HepG2 (cell line): ENCODE measurements around the gene RPL36AL. TPM values are rescaled to one million over a fixed set of nuclear protein-coding genes. Genes with fewer than 3 reads are reported as not detected.
A peak's percentile ranks its signal among the peaks of the same experiment; 100 is the strongest.

Source experiments
- BORCS8-MEF2B ChIP-seq: sonication (generic); formaldehyde crosslinking; IDR thresholded peaks from 2 replicates; pipeline ENCODE4 v1.8.0; 2022; ENCODE audit warnings: mild to moderate bottlenecking, missing genetic modification reagents
- EZH2 ChIP-seq: conservative IDR thresholded peaks from 2 replicates; pipeline ENCODE4 v1.6.1; 2012; ENCODE audit warnings: mild to moderate bottlenecking, low read depth, low read length, moderate library complexity
- HDAC2 ChIP-seq: sonication (generic); formaldehyde crosslinking; IDR thresholded peaks from 2 replicates; pipeline ENCODE4 v1.4.0; 2020; ENCODE audit warnings: missing genetic modification reagents
- HMGA1 ChIP-seq: sonication (generic); formaldehyde crosslinking; conservative IDR thresholded peaks from 2 replicates; pipeline ENCODE4 v1.4.0; 2020; ENCODE audit warnings: missing genetic modification reagents
- KAT7 ChIP-seq: IDR thresholded peaks from 2 replicates; pipeline ENCODE4 v1.6.1; 2018; ENCODE audit warnings: borderline replicate concordance, missing compliant biosample characterization
- MTA3 ChIP-seq: sonication (generic); formaldehyde crosslinking; IDR thresholded peaks from 2 replicates; pipeline ENCODE4 v1.4.0; 2020; ENCODE audit warnings: missing genetic modification reagents
- MYNN ChIP-seq: sonication (generic); formaldehyde crosslinking; IDR thresholded peaks from 2 replicates; pipeline ENCODE4 v1.4.0; 2020; ENCODE audit warnings: mild to moderate bottlenecking, low read depth, missing genetic modification reagents
- NAIF1 ChIP-seq: sonication (generic); formaldehyde crosslinking; IDR thresholded peaks from 2 replicates; pipeline ENCODE4 v1.5.0; 2020; ENCODE audit warnings: mild to moderate bottlenecking, missing genetic modification reagents, borderline replicate concordance
- NBN ChIP-seq: fragments of 450-650 bp; conservative IDR thresholded peaks from 2 replicates; pipeline ENCODE4 v1.6.1; 2017
- NR2C2 ChIP-seq: sonication (generic); formaldehyde crosslinking; IDR thresholded peaks from 2 replicates; pipeline ENCODE4 v1.4.0; 2020; ENCODE audit warnings: missing genetic modification reagents, mild to moderate bottlenecking, moderate library complexity, borderline replicate concordance
- NR3C1 ChIP-seq: sonication (generic); formaldehyde crosslinking; IDR thresholded peaks from 2 replicates; pipeline ENCODE4 v1.4.0; 2020; ENCODE audit warnings: missing genetic modification reagents
- PCBP2 ChIP-seq: fragments of 200-400 bp; formaldehyde crosslinking; optimal IDR thresholded peaks from 2 replicates; pipeline ENCODE3; 2018; ENCODE audit warnings: low read length, low read depth; ENCODE audit not compliant: poor library complexity, severe bottlenecking
- RBM22 ChIP-seq: fragments of 200-400 bp; formaldehyde crosslinking; optimal IDR thresholded peaks from 2 replicates; pipeline ENCODE3; 2017; ENCODE audit warnings: mild to moderate bottlenecking, low read length, moderate library complexity
- RCOR2 ChIP-seq: IDR thresholded peaks from 2 replicates; pipeline ENCODE4 v1.6.1; 2016; ENCODE audit warnings: missing biosample characterization, missing genetic modification reagents
- RFX5 ChIP-seq: IDR thresholded peaks from 2 replicates; pipeline ENCODE4 v1.6.1; 2011; ENCODE audit warnings: low read depth, low read length, improper control_type of control experiment
- RXRB ChIP-seq: IDR thresholded peaks from 2 replicates; pipeline ENCODE4 v1.6.1; 2016; ENCODE audit warnings: borderline replicate concordance, missing genetic modification reagents, missing compliant biosample characterization
- SNAPC2 ChIP-seq: sonication (generic); formaldehyde crosslinking; IDR thresholded peaks from 2 replicates; pipeline ENCODE4 v1.8.1; 2022; ENCODE audit warnings: mild to moderate bottlenecking, missing genetic modification reagents
- SRSF4 ChIP-seq: fragments of 200-400 bp; formaldehyde crosslinking; IDR thresholded peaks from one replicate; pipeline ENCODE4 v1.6.1; 2018; ENCODE audit warnings: mild to moderate bottlenecking, low read depth, low read length, moderate library complexity; ENCODE audit not compliant: poor library complexity, severe bottlenecking
- SRY ChIP-seq: sonication (generic); formaldehyde crosslinking; IDR thresholded peaks from 2 replicates; pipeline ENCODE4 v1.8.0; 2022; ENCODE audit warnings: mild to moderate bottlenecking, missing genetic modification reagents
- SSRP1 ChIP-seq: IDR thresholded peaks from 2 replicates; pipeline ENCODE4 v1.6.1; 2016; ENCODE audit warnings: control low read depth
- TAF1 ChIP-seq: sonication (generic); formaldehyde crosslinking; IDR thresholded peaks from 2 replicates; pipeline ENCODE4 v1.4.0; 2020; ENCODE audit warnings: missing genetic modification reagents
- ZBTB3 ChIP-seq: sonication (generic); formaldehyde crosslinking; IDR thresholded peaks from 2 replicates; pipeline ENCODE4 v1.4.0; 2020; ENCODE audit warnings: low read depth, mild to moderate bottlenecking, moderate library complexity, missing genetic modification reagents, borderline replicate concordance
- ZFP36L2 ChIP-seq: sonication (generic); formaldehyde crosslinking; IDR thresholded peaks from 2 replicates; pipeline ENCODE4 v1.4.0; 2020; ENCODE audit warnings: missing genetic modification reagents
- ZNF136 ChIP-seq: sonication (generic); formaldehyde crosslinking; IDR thresholded peaks from 2 replicates; pipeline ENCODE4 v1.8.1; 2022; ENCODE audit warnings: low read depth, mild to moderate bottlenecking, moderate library complexity, missing genetic modification reagents
- ZNF205 ChIP-seq: IDR thresholded peaks from 2 replicates; pipeline ENCODE4 v1.6.1; 2018; ENCODE audit warnings: missing biosample characterization, missing genetic modification reagents
- ZNF329 ChIP-seq: sonication (generic); formaldehyde crosslinking; IDR thresholded peaks from 2 replicates; pipeline ENCODE4 v1.9.0; 2021; ENCODE audit warnings: low read depth, mild to moderate bottlenecking, missing genetic modification reagents
- ZNF547 ChIP-seq: sonication (generic); formaldehyde crosslinking; IDR thresholded peaks from 2 replicates; pipeline ENCODE4 v1.5.1; 2020; ENCODE audit warnings: mild to moderate bottlenecking, missing genetic modification reagents
- ZNF792 ChIP-seq: IDR thresholded peaks from 2 replicates; pipeline ENCODE4 v1.6.1; 2016
- polyA plus RNA-seq, 8 experiments: library from polyadenylated mRNA; depleted of rRNA in 3 of 8; stranded (reverse) in 7 of 8; unstranded in 1 of 8; fragments of >200 nt; fragmentation: Illumina TruSeq in 4 of 8; extraction: Trizol in 4 of 8; gene quantifications; 2 replicates each; pipeline versions ENCODE4 v1.2.1 to v1.2.3, GENCODE V29; 2011 to 2016; ENCODE audit warnings: low read depth in 4 of 8, missing spikeins in 1 of 8, mixed read lengths in 1 of 8; ENCODE audit not compliant: insufficient read depth in 1 of 8
- total RNA-seq, 5 experiments: library from RNA; depleted of rRNA; stranded (reverse); fragments of >200 nt; fragmentation: Illumina TruSeq; extraction: Trizol; gene quantifications; 2 replicates each; pipeline ENCODE4 v1.2.3, GENCODE V29; 2016; ENCODE audit warnings: low read depth in 1 of 5
- TF ChIP-seq, protein P1 (sequence below): sonication (generic); formaldehyde crosslinking; conservative IDR thresholded peaks from 2 replicates; pipeline ENCODE4 v1.4.0; 2020; ENCODE audit warnings: missing genetic modification reagents
- TF ChIP-seq, protein P2 (sequence below): sonication (generic); formaldehyde crosslinking; IDR thresholded peaks from 2 replicates; pipeline ENCODE4 v1.4.0; 2020; ENCODE audit warnings: missing genetic modification reagents
- TF ChIP-seq, protein P3 (sequence below): sonication (generic); formaldehyde crosslinking; IDR thresholded peaks from 2 replicates; pipeline ENCODE4 v1.5.0; 2020; ENCODE audit warnings: missing genetic modification reagents

The RPL36AL gene
- total and polyA plus RNA-seq, 2 of the 13 experiments (the other 11 are each of a cell fraction or from before 2014, with no cell fraction given): 90.0 to 294 TPM

DNA sequence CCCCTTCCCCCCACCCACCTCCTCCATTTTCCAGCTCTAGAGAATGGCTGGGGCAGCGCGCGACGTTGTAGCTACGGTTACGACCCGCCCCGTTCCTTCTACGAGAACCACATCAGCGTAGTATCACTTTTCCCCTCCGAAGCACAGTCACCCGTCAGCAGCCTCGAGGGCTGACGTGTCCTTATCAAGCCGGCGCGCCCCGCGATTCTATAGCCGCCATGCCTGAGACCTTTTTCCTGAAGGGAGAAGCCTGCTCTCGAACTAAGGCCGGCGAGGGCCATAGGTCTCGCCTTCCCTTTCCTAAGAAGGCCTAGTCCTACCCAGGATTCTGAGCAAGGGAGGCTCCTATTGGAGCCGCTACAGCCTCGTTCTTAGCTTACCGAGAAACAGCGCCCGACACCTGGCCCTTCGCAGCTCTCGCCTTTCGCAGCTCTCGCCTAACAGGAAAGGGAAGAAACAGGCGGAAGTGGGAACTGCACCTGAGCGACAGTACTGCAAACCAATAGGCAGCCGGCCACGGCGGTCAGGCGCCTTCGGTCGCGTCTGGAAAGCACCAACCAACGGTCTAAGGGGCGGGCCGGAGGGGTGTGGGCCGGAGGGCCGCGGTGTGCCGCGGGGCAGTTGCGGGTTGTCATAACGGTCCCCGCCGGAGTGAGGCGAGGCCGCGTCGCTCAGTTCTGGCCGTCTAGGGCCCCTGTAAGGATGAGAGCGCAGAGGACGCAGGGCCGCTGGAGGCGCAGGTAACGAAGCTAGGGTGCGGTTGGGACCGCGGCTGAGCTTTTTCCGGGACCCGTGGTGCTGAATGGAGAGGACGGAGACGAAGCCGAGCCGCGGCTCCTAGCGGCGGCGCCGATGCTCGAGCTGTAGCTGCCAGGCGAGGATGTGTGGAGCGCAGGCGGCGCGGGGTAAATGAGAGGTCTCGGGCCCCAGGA lies at the start of gene RPL36AL, which contains the start of gene MGAT2 (continued):
- TF ChIP-seq BORCS8-MEF2B (peak; percentile 85), ZNF136 (CRISPR knock-in tag) (0 out of 2 replicates have a peak, but pooled peaks have one; percentile 1), NAIF1 (CRISPR knock-in tag) (no peak), SRSF4 (no peak), ZNF329 (CRISPR knock-in tag) (no peak), PCBP2 (no peak), RFX5 (0 out of 2 replicates have a peak, but pooled peaks have one; percentile 4), HDAC2 (CRISPR knock-in tag) (peak; percentile 15; the same call in 1 of the 2 replicates), EZH2 (no peak), MTA3 (CRISPR knock-in tag) (no peak), HMGA1 (no peak), NR2C2 (CRISPR knock-in tag) (no peak; the same call in 1 of the 2 replicates), KAT7 (peak; percentile 85; the same call in 1 of the 2 replicates), MYNN (CRISPR knock-in tag) (0 out of 2 replicates have a peak, but pooled peaks have one; percentile 37), NBN (no peak), SRY (CRISPR knock-in tag) (peak; percentile 70; the same call in 1 of the 2 replicates), TAF1 (CRISPR knock-in tag) (peak; percentile 99), NR3C1 (no peak), RBM22 (no peak), ZNF792 (CRISPR knock-in tag) (peak; percentile 26; the same call in 1 of the 2 replicates), ZBTB3 (CRISPR knock-in tag) (no peak), ZNF547 (CRISPR knock-in tag) (peak; percentile 68; the same call in 1 of the 2 replicates), RXRB (no peak), ZFP36L2 (no peak), SSRP1 (CRISPR knock-in tag) (0 out of 2 replicates have a peak, but pooled peaks have one; percentile 8), RCOR2 (CRISPR knock-in tag) (no peak), SNAPC2 (CRISPR knock-in tag) (peak; percentile 93), ZNF205 (CRISPR knock-in tag) (peak; percentile 69; the same call in 1 of the 2 replicates)
- TF ChIP-seq, protein P1, sequence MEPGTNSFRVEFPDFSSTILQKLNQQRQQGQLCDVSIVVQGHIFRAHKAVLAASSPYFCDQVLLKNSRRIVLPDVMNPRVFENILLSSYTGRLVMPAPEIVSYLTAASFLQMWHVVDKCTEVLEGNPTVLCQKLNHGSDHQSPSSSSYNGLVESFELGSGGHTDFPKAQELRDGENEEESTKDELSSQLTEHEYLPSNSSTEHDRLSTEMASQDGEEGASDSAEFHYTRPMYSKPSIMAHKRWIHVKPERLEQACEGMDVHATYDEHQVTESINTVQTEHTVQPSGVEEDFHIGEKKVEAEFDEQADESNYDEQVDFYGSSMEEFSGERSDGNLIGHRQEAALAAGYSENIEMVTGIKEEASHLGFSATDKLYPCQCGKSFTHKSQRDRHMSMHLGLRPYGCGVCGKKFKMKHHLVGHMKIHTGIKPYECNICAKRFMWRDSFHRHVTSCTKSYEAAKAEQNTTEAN (CRISPR knock-in tag): 0 out of 2 replicates have a peak, but pooled peaks have one; percentile 22
- TF ChIP-seq, protein P2, sequence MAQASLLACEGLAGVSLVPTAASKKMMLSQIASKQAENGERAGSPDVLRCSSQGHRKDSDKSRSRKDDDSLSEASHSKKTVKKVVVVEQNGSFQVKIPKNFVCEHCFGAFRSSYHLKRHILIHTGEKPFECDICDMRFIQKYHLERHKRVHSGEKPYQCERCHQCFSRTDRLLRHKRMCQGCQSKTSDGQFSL (CRISPR knock-in tag): no peak
- TF ChIP-seq, protein P3, sequence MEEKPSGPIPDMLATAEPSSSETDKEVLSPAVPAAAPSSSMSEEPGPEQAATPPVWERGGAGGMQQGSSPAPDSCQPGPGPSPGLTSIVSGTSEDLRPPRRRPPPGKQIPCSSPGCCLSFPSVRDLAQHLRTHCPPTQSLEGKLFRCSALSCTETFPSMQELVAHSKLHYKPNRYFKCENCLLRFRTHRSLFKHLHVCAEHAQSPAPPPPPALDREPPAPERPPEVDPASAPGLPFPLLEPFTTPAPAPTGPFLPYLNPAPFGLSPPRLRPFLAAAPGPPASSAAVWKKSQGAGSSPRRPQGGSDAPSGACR (CRISPR knock-in tag): no peak
